Stimulated activated CD8-positive, alpha-beta memory T cell treated with anti-CD3 and anti-CD28 coated beads, Interleukin-15, amount 100 ng/mL, for 4 hours (primary cell): ENCODE data around the gene ZNF831.
A peak's percentile ranks its signal among the peaks of the same experiment; 100 is the strongest.

Source experiments
- DNase-seq, 2 donors: peaks; one replicate each; pipeline ENCODE4 v3.0.0-alpha.2; 2020; ENCODE audit warnings: low read depth in 2 of 2

Gene ZNF831

GRCh38 chr20:59179988-59180387 lies 16.4 kb downstream of the ZNF831 start:
- no peak for DNase-seq

GRCh38 chr20:59181936-59182335 lies 18.3 kb downstream of the ZNF831 start:
- no peak for DNase-seq

- no peak for DNase-seq
Observed at GRCh38 chr20:59182401-59183044, 18.9 kb downstream of the ZNF831 start.

GRCh38 chr20:59183751-59184150 lies 20.1 kb downstream of the ZNF831 start:
- no peak for DNase-seq

- DNase-seq = no peak
Observed at GRCh38 chr20:59184880-59185447, 21.3 kb downstream of the ZNF831 start.

GRCh38 chr20:59185809-59186208 lies 22.2 kb downstream of the ZNF831 start:
- no peak for DNase-seq

- DNase-seq = no peak
Observed at GRCh38 chr20:59190466-59190865, 26.8 kb downstream of the ZNF831 start.

GRCh38 chr20:59191036-59191755 lies 27.6 kb downstream of the ZNF831 start:
- no peak for DNase-seq

- no peak for DNase-seq
Observed at GRCh38 chr20:59191756-59192532, 28.3 kb downstream of the ZNF831 start.

- DNase-seq = no peak
Observed at GRCh38 chr20:59192533-59192896, 28.9 kb downstream of the ZNF831 start.

- DNase-seq = no peak
Observed at GRCh38 chr20:59193325-59193724, 29.7 kb downstream of the ZNF831 start.

- DNase-seq = no peak
Observed at GRCh38 chr20:59194023-59194935, 30.7 kb downstream of the ZNF831 start.

- DNase-seq = no peak
Observed at GRCh38 chr20:59195316-59195993, 31.8 kb downstream of the ZNF831 start.

GRCh38 chr20:59204165-59204894 lies 40.7 kb downstream of the ZNF831 start:
- no peak for DNase-seq

GRCh38 chr20:59205044-59205443 lies 41.4 kb downstream of the ZNF831 start:
- DNase-seq = no peak

- no peak for DNase-seq
Observed at GRCh38 chr20:59207235-59207634, 43.6 kb downstream of the ZNF831 start.

GRCh38 chr20:59207742-59208357 lies 44.2 kb downstream of the ZNF831 start:
- peak; percentile 42 to 66 for DNase-seq

- DNase-seq = no peak
Observed at GRCh38 chr20:59210186-59210585, 46.6 kb downstream of the ZNF831 start.

GRCh38 chr20:59211208-59211765 lies 47.7 kb downstream of the ZNF831 start:
- no peak for DNase-seq
